HL-60/S4 treated with phorbol 12-myristate 13-acetate at 8.2 ng/mL for 4 days and 3 days (cell line): Measurements from ENCODE around the gene PLIN5.
"Not testable (repeated sequence)": the region's sequence is repeated elsewhere in the genome, so short reads cannot be mapped to it uniquely, and the experiment has no call there.

ENCODE experiments used
- in situ Hi-C: fragments of 300-500 bp; cut with MboI; formaldehyde crosslinking; loops from 2 replicates; pipeline ENCODE4 v1.15.0; 2022; ENCODE audit warnings: low sequenced_read_pairs

Gene PLIN5

GRCh38 chr19:4568886-4569285 is 33.9 kb upstream of the PLIN5 start:
- in situ Hi-C loops = no loop called here

GRCh38 chr19:4567584-4568071 is 32.6 kb upstream of the PLIN5 start:
- in situ Hi-C loops = no loop called here

- in situ Hi-C loops = no loop called here
Observed at GRCh38 chr19:4566402-4567051, 31.5 kb upstream of the PLIN5 start.

- in situ Hi-C loops = not testable (repeated sequence)
Observed at GRCh38 chr19:4563562-4563961, 28.5 kb upstream of the PLIN5 start.

- in situ Hi-C loops = not testable (repeated sequence)
Observed at GRCh38 chr19:4562085-4562484, 27.1 kb upstream of the PLIN5 start.

GRCh38 chr19:4559569-4559968 is 24.5 kb upstream of the PLIN5 start, which contains the start of gene SEMA6B:
SEMA6B (minus strand) TSS chr19:4559684; CDS start chr19:4558457, 1,227 bp downstream.
- in situ Hi-C loops = no loop called here

GRCh38 chr19:4557971-4558941 is 23.2 kb upstream of the PLIN5 start:
- in situ Hi-C loops = no loop called here

- in situ Hi-C loops = no loop called here
Observed at GRCh38 chr19:4557144-4557970, 22.3 kb upstream of the PLIN5 start.

- in situ Hi-C loops = no loop called here
Observed at GRCh38 chr19:4556597-4557127, 21.6 kb upstream of the PLIN5 start.

GRCh38 chr19:4555657-4556561 is 20.9 kb upstream of the PLIN5 start:
- in situ Hi-C loops = no loop called here

GRCh38 chr19:4554717-4555116 is 19.7 kb upstream of the PLIN5 start:
- in situ Hi-C loops = no loop called here

GRCh38 chr19:4553775-4554174 is 18.8 kb upstream of the PLIN5 start:
- in situ Hi-C loops = no loop called here

- in situ Hi-C loops = no loop called here
Observed at GRCh38 chr19:4553092-4553695, 18.2 kb upstream of the PLIN5 start.

- in situ Hi-C loops = no loop called here
Observed at GRCh38 chr19:4552525-4552819, 17.4 kb upstream of the PLIN5 start.

GRCh38 chr19:4550479-4551050 is 15.5 kb upstream of the PLIN5 start:
- in situ Hi-C loops = no loop called here

GRCh38 chr19:4550018-4550417 is 15.0 kb upstream of the PLIN5 start:
- in situ Hi-C loops = no loop called here

- in situ Hi-C loops = no loop called here
Observed at GRCh38 chr19:4548238-4548584, 13.2 kb upstream of the PLIN5 start.

- in situ Hi-C loops = no loop called here
Observed at GRCh38 chr19:4547303-4548237, 12.5 kb upstream of the PLIN5 start.
